Measurements from ENCODE around the gene GHRHR.

Gene GHRHR

GRCh38 chr7:30987178-30987577 is 23.4 kb downstream of the GHRHR start:
- no peak for DNase-seq

DNA sequence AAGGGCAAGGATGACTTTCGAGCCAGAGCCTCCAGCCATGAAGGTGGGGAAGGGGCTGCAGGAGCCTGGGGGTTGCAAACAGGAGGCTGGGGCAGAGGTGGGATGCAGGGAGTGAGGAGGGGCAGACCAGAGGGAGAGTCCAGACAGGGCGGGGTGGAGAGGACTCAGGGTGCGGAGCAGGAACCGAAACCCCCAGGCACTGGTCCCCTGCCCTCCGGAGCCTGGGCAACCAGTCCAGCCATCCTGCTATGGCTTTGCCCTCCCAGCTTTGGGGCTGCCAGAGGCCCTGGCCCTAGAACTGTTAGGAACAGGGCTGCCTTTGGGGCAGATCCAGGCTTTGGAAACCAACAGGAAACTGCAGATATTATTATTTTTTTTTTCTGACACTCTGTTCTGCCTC is 24.2 kb downstream of the GHRHR start:
- DNase-seq, result no peak

DNA sequence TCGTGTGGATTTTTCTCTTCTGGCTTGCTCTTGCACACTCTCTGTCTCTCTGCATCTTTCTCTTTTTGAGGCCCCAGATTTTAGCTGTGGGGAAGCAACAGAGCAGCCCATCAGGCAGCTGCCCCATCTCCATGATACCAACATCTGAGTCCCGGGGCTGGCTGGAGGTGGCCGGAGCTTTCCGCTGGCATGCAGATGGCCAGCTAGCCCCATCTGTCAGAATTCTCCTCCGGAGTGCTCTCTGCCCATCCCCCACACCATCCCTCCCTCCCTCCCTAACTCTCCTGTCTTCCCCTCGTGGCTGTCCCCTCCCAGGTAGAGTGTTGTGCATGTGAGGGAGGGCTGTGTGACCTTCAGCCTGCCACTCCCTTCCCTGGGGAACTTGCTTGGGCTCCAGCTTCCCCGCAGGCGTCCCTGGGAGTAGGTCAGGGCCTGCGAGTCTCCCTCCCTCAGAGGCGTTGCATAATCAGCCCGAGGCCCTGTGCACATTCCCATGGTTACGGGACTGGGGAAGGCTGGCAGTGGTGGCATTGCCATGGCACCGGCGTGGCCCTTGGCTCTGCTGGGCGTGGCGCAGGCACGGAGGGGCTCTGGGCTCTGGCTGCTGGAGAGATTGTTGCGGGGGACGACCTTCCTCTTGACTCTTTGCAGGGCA is 24.7 kb downstream of the GHRHR start:
- no peak for DNase-seq

GRCh38 chr7:30989008-30989823 is 25.5 kb downstream of the GHRHR start:
- DNase-seq, result no peak

DNA sequence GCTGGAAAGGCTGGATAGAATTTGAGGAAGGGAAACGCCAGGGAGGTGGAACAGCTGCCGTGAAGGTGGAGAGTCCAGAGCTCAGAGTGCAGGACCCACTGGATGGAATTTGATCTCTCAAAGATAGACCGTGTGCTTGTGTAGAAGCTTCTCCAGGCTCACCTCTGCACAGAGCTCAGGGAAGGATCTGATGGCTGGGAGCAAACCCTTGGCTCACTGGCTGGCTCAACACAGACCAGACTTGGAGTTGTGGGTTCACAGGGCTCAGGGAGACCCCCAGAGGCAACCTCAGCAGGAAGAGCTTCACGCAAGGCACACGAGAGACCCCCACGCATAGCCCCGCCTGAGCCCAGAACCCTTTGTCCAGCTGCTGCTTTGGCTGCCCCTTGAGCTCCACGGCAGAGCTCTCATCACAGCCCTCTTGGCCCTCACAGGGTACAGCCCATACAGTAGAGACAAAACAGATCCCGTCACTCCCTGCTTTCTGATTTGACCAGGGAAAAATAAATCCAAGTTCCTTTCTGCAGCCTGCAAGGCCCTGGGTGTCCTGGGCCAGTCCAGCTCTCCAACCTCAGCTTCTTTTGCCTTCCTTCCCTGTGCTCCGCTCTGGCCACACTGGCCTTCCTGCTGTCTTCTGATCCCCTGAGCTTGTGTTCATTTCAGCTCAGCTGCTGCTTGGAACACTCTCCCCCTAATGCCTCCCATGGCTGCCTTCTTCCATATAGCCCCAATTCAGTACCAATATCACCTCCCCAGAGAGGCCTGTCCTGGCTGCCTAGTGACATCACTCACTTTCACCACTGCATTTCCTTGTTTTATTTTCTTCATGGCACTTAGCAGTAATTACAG is 26.3 kb downstream of the GHRHR start:
- DNase-seq, result no peak

DNA sequence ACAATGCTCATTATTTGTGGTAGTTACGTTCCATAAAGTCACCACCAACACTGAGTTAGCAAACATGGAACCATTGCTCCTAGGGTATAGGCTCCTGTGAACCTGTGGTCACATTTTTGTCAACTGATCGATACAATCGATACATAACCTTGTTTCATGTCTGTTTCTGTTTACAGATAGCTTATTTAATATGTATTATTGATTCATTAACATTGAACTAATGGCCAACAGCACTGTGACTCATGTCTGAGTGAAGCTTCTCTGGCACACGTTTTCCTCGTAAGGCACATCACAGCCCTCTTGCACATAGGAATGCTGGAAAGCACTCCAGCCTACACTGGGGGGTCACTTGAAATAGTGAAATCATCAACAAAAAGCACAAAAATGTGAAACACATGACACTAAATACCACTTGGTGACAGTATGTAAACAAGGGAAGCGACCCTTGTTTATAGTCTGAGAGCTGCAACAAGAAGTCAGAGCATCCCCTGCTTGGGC is 27.0 kb downstream of the GHRHR start:
- DNase-seq, result no peak

GRCh38 chr7:30992414-30992813 is 28.7 kb downstream of the GHRHR start:
- DNase-seq, result no peak

- no peak for DNase-seq
These were observed 30.7 kb downstream of the GHRHR start for GRCh38 chr7:30994206-30995100.

- DNase-seq, result no peak
These were observed 31.8 kb downstream of the GHRHR start for GRCh38 chr7:30995536-30995935.

DNA sequence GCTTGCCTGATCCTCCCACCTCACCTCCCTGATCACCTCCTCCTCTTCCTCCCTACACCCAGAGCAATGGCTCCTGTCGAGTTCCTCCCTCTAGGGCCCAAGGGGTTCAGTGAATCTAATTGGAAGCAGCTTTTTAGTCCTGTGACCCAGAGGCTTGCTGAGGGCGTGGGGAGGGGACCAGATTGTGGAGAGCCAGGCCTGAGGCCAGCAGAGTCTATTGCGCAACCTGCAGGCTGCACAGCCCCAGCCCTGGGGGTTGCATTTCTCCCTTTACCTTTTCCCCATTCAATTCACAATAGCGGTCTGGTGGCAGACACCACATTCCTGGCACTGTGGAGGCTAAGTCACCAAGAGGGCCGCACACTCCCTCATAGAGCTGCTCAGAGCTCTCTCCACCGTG is 32.5 kb downstream of the GHRHR start:
- no peak for DNase-seq

- DNase-seq, result no peak
These were observed 33.1 kb downstream of the GHRHR start for GRCh38 chr7:30996883-30997282.

- no peak for DNase-seq
These were observed 33.6 kb downstream of the GHRHR start for GRCh38 chr7:30997316-30997715.

DNA sequence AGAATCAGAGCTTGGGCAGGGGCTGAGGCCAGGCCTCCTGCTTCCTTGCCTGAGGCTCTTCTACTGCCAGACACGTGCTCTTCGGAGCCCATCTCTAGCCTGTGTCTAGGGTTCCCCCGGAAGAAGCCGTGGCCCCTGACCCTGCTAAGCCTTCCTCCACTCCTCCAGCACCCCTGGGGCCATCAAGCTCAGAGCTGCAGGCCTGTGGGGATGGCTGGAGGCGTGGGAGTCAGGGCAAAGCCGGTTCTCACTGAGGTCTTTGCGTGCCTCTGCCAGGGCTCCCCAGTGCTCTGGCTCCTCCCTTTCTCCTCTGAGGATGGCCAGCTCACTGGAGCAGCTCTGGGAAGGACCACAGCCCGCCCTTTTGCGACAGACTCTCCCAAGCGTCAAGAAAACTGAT is 34.4 kb downstream of the GHRHR start:
- no peak for DNase-seq

DNA sequence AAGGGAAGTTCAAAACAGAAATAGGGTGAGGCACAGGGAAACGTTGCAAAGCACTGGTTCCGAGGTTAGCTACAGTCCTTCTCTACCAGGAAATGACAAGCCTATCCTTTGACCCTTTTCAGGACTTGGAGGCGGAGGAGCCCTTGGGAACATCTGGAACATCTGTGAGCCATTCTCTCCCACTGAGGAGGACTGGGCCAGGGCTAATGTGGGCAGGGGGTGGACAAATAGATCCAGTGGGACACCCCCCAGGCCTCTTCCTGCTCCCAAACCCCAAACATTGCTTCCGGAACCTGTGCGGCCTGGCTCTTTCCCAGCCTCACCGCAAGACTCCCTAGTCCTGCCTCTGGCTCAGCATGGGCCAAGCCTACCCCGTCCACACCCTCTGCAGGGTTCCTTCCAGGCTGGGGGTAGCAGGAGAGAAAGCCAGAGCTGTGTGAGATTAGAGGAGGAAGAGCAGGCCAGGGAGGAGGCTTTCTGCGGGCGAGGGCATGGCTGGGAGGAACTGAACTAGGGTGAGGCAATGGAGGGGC is 36.5 kb downstream of the GHRHR start:
- no peak for DNase-seq

DNA sequence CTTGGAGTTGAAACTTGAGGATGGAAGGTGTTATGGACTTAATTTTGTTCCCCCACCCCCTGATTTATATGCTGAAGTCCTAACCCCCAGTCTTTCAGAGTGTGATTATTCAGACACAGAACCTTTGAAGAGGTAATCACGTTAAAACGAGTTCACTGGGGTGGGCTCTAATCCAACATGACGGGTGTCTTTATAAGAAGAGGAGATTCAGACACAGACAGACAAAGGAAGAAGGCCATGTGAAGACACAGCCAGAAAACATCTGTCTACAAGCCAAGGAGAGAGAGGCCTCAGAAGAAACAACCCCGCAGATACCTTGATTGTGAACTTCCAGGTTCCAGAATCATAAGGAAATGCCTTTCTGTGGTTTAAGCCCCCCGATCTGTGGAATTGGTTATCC is 37.0 kb downstream of the GHRHR start:
- DNase-seq, result no peak

- no peak for DNase-seq
These were observed 38.5 kb downstream of the GHRHR start for GRCh38 chr7:31002256-31002655.

- DNase-seq, result no peak
These were observed 39.3 kb downstream of the GHRHR start for GRCh38 chr7:31003097-31003496.

DNA sequence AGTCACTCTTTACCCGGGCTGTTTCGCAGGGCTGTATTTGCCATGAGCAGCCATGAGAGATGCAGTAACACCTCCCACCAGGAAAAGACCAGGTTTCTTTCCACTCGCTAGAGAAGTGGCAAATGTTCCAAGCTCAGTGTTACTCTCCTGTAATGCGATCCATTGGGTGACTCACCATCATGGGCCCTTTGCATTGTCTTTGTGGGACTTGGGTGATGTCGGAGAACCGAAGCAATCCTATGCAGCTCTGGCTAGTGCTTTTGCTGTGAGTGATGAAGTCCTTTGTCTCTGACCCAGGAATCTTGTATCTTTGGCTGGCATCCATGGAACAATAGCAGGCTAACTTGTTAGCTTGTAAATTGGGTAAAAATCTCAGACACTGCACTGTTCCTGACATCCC is 40.0 kb downstream of the GHRHR start:
- no peak for DNase-seq

GRCh38 chr7:31004393-31004792 is 40.6 kb downstream of the GHRHR start:
- no peak for DNase-seq

- no peak for DNase-seq
These were observed 43.1 kb downstream of the GHRHR start for GRCh38 chr7:31006857-31007256.

- DNase-seq, result no peak
These were observed 43.9 kb downstream of the GHRHR start for GRCh38 chr7:31007634-31008033.

DNA sequence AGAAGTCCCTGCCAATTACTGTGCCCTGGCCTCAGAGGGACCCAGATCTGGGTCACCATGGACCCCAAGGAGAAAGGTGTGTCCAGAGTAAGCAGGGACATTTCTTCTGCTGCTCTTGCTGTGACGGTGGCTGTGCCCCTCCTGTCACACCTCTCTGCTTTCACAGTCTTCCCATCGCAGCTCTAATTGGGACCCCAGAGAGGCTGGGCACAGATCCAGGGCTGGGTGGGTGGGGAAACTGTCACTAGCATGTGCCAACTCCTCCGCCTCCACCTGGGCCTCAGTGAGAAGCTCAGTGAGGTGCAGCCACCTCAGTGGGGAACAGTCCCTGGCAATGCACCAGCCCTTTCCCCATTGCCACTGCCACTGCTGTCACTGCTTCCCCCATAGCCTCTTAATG is 51.1 kb downstream of the GHRHR start:
- peak; percentile 50 for DNase-seq

Measured in NCI-H1105 (cell line).